ENCODE results near the gene RAB27A.
A peak's percentile ranks its signal among the peaks of the same experiment; 100 is the strongest.

RAB27A gene

DNA sequence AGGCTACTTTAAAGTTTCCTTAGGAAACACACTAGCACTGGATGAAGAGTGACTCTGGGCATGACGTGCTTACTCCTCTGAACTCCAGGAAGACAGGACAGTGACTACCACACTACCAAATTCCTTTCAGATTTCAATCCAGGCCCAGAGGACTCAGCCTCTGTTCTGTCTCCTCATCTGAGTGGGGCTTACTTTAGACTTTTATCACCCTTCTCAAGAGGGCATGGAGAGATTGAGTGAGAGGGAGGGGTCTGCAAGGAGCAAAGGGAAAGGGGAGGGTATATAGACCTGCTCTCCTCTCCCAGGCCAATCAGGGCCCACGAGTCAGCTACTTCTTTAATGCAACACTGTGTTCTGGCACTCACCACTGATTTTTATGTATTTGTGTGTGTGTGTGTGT, 63.5 kb downstream of the RAB27A start:
- DNase-seq (ENCODE audit: low read depth, low spot score) = no peak

DNA sequence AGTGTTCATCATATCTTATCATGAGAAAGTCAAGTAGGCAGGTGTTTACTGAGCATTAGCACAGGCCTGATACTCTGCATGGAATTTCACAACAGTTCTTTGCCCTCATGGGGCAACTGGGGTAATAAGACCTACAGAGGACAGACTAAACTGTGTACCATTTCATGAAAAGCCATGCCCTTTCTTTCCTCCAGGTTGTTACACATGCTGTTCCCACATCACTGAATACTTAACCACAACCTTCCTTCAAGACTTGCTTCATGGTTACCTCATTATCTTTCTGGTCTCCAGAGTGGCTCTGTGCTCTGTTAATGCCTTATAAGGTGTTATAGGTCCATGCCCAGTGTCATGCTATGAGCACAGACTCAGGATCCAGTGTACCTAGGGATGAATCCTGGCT, 64.7 kb downstream of the RAB27A start:
- no peak for DNase-seq (ENCODE audit: low read depth, low spot score)

DNA sequence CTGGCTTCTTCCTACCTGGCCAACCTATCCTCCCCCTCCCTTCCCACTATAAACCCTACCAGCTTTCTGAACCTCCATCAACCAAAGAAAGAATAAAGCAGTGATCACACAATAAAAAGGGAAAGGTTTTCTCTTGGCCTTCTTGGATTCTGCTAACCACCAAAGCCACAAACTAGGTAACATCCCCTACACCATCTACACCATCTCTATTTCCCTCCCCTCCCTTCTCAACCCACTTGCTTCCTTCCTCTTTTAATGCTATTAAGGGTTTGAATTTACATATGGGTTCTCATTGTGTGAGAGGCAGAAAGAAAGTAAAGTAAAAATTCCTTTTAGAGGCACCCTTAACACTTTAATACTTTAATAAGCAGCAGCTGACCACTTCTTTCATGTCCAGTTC, 67.0 kb downstream of the RAB27A start:
- DNase-seq (ENCODE audit: low read depth, low spot score) = no peak

GRCh38 chr15:55221090-55222011, 68.3 kb downstream of the RAB27A start:
- DNase-seq (ENCODE audit: low read depth, low spot score) = peak; percentile 7

DNA sequence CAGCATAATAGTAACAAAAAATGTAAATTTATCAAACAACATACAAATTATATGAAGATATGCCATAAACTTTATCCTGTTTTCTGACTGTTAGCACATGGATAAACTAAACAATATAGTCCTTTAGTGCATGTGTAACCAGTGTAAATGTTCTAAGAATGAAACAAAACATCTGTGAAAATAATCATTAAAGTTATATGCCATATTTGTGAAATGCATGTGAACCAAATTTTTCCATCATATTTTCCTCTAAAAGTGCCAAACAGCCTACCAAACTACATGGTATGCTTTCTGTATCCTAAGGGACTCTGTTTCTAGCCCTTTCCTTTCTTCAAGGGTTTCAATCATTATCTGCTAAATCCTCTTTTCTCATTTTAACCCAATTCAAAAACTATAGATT, 69.0 kb downstream of the RAB27A start:
- no peak for DNase-seq (ENCODE audit: low read depth, low spot score)

- DNase-seq (ENCODE audit: low read depth, low spot score) = no peak
Measured at GRCh38 chr15:55218056-55218455, 71.6 kb downstream of the RAB27A start.

GRCh38 chr15:55204464-55204863, 85.1 kb downstream of the RAB27A start:
- DNase-seq (ENCODE audit: low read depth, low spot score) = no peak

DNA sequence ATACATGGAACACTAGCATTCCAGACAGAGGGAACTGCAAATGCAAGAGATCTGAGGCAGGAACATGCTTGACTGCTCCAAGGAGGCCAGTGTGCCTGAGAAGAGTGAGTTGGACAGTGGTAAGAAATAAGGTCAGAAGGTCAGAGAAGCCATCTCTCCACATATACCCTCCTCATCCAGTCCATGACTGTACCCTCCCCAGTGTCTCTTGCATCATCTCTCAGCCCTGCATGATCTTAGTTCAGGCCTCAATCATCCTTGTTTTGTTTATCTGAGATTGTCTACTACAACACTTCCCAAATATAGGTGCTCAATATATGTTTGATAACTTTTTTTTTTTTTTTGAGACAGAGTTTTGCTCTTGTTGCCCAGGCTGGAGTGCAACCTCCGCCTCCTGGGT, 87.4 kb downstream of the RAB27A start:
- DNase-seq (ENCODE audit: low read depth, low spot score) = no peak

DNA sequence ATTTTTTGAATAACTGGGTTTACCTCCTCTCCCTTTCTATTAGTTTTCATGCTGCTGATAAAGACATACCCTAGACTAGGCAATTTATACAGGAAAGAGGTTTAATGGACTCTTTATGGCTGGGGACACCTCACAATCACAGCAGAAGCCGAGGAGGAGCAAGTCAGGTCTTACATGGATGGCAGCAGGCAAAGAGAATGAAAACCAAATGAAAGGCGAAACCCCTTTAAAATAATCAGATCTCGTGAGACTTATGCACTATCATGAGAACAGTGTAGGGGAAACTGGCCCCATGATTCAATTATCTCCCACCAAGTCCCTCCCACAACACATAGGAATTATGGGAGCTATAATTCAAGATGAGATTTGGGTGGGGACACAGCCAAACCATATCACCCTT, 90.9 kb downstream of the RAB27A start:
- no peak for DNase-seq (ENCODE audit: low read depth, low spot score)

GRCh38 chr15:55197719-55198118, 91.9 kb downstream of the RAB27A start:
- no peak for DNase-seq (ENCODE audit: low read depth, low spot score)

DNA sequence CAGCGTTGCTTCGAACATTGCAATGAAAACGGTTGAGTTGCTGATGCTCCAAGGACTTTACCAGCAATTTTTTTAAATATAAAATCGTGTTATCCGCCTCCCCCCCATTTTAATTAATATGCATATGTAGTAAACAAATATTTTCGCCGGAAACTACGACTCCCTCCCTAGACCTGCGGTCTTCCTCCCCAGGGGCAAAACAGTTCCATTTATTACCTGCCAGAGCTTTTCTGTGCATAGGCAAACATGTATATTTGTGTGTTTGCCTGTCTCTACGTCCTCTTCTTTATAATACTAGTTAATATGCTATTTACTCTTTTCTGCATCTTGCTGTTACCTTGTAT, 92.3 kb downstream of the RAB27A start:
- DNase-seq (ENCODE audit: low read depth, low spot score) = no peak

- peak; percentile 98 for DNase-seq (ENCODE audit: low read depth, low spot score)
Measured at GRCh38 chr15:55196458-55197361, 92.9 kb downstream of the RAB27A start, which contains the start of gene RSL24D1. TSS of gene RSL24D1 (minus strand) at chr15:55196941. CDS start at chr15:55196890, 51 bp downstream.

DNA sequence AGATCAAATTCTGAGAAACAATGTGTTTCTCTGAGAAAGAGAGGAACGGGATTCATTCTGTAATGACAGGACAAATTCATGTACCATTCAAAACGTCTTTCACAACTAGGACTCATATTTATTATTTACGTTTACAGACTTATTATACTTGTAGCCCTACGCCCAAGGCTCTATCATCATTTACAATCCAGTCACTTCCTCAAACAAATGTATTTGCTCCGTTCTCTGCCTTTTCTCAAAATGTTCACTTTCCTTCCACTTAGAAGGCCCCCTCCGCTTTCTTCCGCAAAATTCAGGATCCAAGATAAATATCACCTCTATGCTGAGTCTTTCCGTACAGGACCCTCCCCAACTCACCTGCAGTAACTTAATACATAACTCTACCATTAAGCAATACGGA, 93.6 kb downstream of the RAB27A start:
- DNase-seq (ENCODE audit: low read depth, low spot score) = no peak

- no peak for DNase-seq (ENCODE audit: low read depth, low spot score)
Measured at GRCh38 chr15:55194256-55194655, 95.4 kb downstream of the RAB27A start.

GRCh38 chr15:55186331-55186730, 103.3 kb downstream of the RAB27A start:
- no peak for DNase-seq (ENCODE audit: low read depth, low spot score)

DNA sequence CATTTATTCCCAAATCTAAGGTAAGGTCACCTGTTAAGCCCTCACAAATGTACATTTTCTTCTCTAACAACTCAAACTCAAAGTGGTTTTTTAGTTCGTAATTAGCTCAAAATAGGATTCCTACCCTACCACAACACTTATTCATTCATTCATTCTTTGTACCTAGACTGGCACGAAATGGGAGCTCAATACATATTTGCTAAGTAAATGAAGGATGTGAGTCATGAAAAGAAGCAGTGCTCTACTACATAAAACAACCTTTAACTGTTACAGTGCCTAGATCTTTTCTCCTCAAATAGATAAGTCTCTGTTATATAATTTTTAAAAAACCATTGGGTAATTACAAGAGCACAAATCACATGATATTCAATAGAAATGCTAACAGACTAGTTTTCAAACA, 105.9 kb downstream of the RAB27A start:
- DNase-seq (ENCODE audit: low read depth, low spot score) = no peak

DNA sequence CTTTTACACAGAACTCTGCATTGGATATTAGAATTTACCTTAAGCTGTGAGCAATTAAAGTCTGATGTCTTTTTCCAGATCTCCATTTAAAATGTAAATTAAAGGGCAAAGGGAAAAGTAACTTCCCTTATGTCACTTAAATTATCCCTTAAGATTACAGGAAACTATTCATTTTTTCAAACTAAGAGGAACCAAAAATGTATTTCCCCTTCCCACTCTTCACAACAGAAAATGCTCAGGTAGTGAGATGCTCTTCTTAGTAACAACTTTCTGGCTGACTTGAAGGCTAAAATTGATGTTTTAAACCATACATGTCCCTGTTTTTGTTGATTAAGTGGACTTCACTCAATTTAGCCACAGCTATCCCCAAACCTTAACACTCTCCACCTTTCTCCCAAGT, 110.5 kb downstream of the RAB27A start:
- no peak for DNase-seq (ENCODE audit: low read depth, low spot score)

DNA sequence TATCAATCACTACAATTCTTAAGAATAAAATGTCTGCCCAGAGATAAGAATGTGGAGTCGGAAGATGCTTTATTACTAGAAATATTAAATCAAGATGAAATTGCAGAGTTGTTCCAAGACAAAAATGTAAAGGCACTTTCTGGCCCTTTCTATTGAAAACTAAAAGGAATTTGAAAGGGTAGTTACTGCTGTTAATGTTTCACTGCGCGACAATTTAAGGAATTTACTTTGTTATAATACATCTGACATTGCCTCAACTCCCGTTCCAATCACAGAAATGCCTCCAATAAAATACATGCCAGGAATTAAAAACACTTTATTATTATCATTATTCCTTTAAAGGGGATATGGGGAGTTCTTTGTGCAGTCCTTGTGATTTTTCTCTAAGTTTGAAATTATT, 119.3 kb downstream of the RAB27A start:
- DNase-seq (ENCODE audit: low read depth, low spot score) = no peak

GRCh38 chr15:55168350-55168974, 121.2 kb downstream of the RAB27A start:
- DNase-seq (ENCODE audit: low read depth, low spot score) = peak; percentile 77

DNA sequence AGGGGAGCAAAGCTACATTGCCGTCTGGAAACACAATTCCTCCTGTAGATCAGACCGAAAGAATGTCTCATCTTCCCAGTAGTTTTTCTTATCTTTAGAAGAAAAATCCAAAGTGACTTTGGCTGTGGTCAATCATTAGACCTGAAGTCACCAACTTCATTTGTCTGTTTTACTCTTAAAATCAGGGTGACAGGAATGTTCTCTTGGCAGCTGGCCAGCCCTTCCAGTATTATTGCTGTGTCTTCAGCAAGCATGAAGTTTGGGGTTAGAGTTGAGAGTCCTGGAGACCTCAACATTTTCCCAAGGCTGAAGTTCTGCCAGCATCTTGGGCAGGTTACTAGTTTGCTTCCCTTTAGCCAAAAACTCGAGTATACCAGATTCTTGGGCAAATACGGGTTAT, 125.3 kb downstream of the RAB27A start:
- DNase-seq (ENCODE audit: low read depth, low spot score) = no peak
